HepG2 (cell line): ENCODE measurements around the gene CSKMT. TPM values are rescaled to one million over a fixed set of nuclear protein-coding genes. Genes with fewer than 3 reads are reported as not detected.

Source experiments
- ARNTL ChIP-seq: sonication (generic); formaldehyde crosslinking; IDR thresholded peaks from 2 replicates; pipeline ENCODE4 v1.4.0; 2020; ENCODE audit warnings: mild to moderate bottlenecking, missing genetic modification reagents
- CBX1 ChIP-seq: IDR thresholded peaks from one replicate; pipeline ENCODE4 v1.6.1; 2016; ENCODE audit warnings: antibody characterized with exemption, low read depth
- FOXP1 ChIP-seq, 2 experiments: fragments of 450-650 bp in 1 of 2; IDR thresholded peaks; 2 replicates each; pipeline ENCODE4 v1.6.1; 2017 to 2018; ENCODE audit warnings: antibody characterized with exemption in 1 of 2
- MAFF ChIP-seq: IDR thresholded peaks from 2 replicates; pipeline ENCODE4 v1.6.1; 2011; ENCODE audit warnings: low read depth, low read length, improper control_type of control experiment
- NCOA2 ChIP-seq: sonication (generic); formaldehyde crosslinking; IDR thresholded peaks from 2 replicates; pipeline ENCODE4 v1.8.0; 2022; ENCODE audit warnings: inconsistent platforms
- NCOR1 ChIP-seq: fragments of 200-600 bp; sonication (generic); IDR thresholded peaks from 2 replicates; pipeline ENCODE4 v1.7.0; 2017; ENCODE audit warnings: antibody characterized with exemption, low read length, borderline replicate concordance
- RFXANK ChIP-seq: IDR thresholded peaks from 2 replicates; pipeline ENCODE4 v1.6.1; 2016
- STAT5B ChIP-seq: sonication (generic); formaldehyde crosslinking; IDR thresholded peaks from 2 replicates; pipeline ENCODE4 v1.4.0; 2020; ENCODE audit warnings: missing genetic modification reagents
- ZBTB43 ChIP-seq: sonication (generic); formaldehyde crosslinking; conservative IDR thresholded peaks from 2 replicates; pipeline ENCODE4 v1.4.0; 2020; ENCODE audit warnings: missing genetic modification reagents
- ZFP1 ChIP-seq: IDR thresholded peaks from 2 replicates; pipeline ENCODE4 v1.6.1; 2016
- ZGPAT ChIP-seq: IDR thresholded peaks from 2 replicates; pipeline ENCODE4 v1.6.1; 2016; ENCODE audit warnings: mild to moderate bottlenecking
- ZNF292 ChIP-seq: sonication (generic); formaldehyde crosslinking; IDR thresholded peaks from 2 replicates; pipeline ENCODE4 v1.8.1; 2022; ENCODE audit warnings: mild to moderate bottlenecking, low read depth, missing genetic modification reagents, borderline replicate concordance
- ZNF432 ChIP-seq: sonication (generic); formaldehyde crosslinking; IDR thresholded peaks from 2 replicates; pipeline ENCODE4 v1.5.0; 2020; ENCODE audit warnings: missing genetic modification reagents, mild to moderate bottlenecking, borderline replicate concordance
- ZNF549 ChIP-seq: sonication (generic); formaldehyde crosslinking; IDR thresholded peaks from 2 replicates; pipeline ENCODE4 v1.5.0; 2020; ENCODE audit warnings: missing genetic modification reagents
- ZNF629 ChIP-seq: sonication (generic); formaldehyde crosslinking; conservative IDR thresholded peaks from 2 replicates; pipeline ENCODE4 v1.5.0; 2020; ENCODE audit warnings: missing genetic modification reagents
- ZNF710 ChIP-seq: sonication (generic); formaldehyde crosslinking; IDR thresholded peaks from 2 replicates; pipeline ENCODE4 v1.5.0; 2020; ENCODE audit warnings: mild to moderate bottlenecking, missing genetic modification reagents, borderline replicate concordance
- ZNF75D ChIP-seq: sonication (generic); formaldehyde crosslinking; IDR thresholded peaks from 2 replicates; pipeline ENCODE4 v1.8.1; 2023; ENCODE audit warnings: missing genetic modification reagents, mild to moderate bottlenecking, borderline replicate concordance
- ZNF850 ChIP-seq: sonication (generic); formaldehyde crosslinking; conservative IDR thresholded peaks from 2 replicates; pipeline ENCODE4 v1.9.0; 2021; ENCODE audit warnings: mild to moderate bottlenecking, missing genetic modification reagents
- ZSCAN9 ChIP-seq: IDR thresholded peaks from 2 replicates; pipeline ENCODE4 v1.6.1; 2016; ENCODE audit warnings: borderline replicate concordance
- polyA plus RNA-seq, 8 experiments: library from polyadenylated mRNA; depleted of rRNA in 3 of 8; stranded (reverse) in 7 of 8; unstranded in 1 of 8; fragments of >200 nt; fragmentation: Illumina TruSeq in 4 of 8; extraction: Trizol in 4 of 8; gene quantifications; 2 replicates each; pipeline versions ENCODE4 v1.2.1 to v1.2.3, GENCODE V29; 2011 to 2016; ENCODE audit warnings: low read depth in 4 of 8, missing spikeins in 1 of 8, mixed read lengths in 1 of 8; ENCODE audit not compliant: insufficient read depth in 1 of 8
- total RNA-seq, 5 experiments: library from RNA; depleted of rRNA; stranded (reverse); fragments of >200 nt; fragmentation: Illumina TruSeq; extraction: Trizol; gene quantifications; 2 replicates each; pipeline ENCODE4 v1.2.3, GENCODE V29; 2016; ENCODE audit warnings: low read depth in 1 of 5
- TF ChIP-seq, protein P1 (sequence below): sonication (generic); formaldehyde crosslinking; IDR thresholded peaks from 2 replicates; pipeline ENCODE4 v1.5.0; 2020; ENCODE audit warnings: mild to moderate bottlenecking, missing genetic modification reagents
- TF ChIP-seq, protein P2 (sequence below): IDR thresholded peaks from 2 replicates; pipeline ENCODE4 v1.6.1; 2016; ENCODE audit warnings: missing compliant biosample characterization, missing genetic modification reagents, borderline replicate concordance

The CSKMT gene
- total and polyA plus RNA-seq, 2 of the 13 experiments (the other 11 are each of a cell fraction or from before 2014, with no cell fraction given): 7.6 to 31.8 TPM

GRCh38 chr11:62664405-62665074 lies 572 bp upstream of the CSKMT start (continued):
- TF ChIP-seq, protein P1, sequence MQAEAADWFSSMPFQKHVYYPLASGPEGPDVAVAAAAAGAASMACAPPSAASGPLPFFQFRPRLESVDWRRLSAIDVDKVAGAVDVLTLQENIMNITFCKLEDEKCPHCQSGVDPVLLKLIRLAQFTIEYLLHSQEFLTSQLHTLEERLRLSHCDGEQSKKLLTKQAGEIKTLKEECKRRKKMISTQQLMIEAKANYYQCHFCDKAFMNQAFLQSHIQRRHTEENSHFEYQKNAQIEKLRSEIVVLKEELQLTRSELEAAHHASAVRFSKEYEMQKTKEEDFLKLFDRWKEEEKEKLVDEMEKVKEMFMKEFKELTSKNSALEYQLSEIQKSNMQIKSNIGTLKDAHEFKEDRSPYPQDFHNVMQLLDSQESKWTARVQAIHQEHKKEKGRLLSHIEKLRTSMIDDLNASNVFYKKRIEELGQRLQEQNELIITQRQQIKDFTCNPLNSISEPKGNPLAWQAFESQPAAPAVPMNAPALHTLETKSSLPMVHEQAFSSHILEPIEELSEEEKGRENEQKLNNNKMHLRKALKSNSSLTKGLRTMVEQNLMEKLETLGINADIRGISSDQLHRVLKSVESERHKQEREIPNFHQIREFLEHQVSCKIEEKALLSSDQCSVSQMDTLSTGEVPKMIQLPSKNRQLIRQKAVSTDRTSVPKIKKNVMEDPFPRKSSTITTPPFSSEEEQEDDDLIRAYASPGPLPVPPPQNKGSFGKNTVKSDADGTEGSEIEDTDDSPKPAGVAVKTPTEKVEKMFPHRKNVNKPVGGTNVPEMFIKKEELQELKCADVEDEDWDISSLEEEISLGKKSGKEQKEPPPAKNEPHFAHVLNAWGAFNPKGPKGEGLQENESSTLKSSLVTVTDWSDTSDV (CRISPR knock-in tag): no peak; the same call in 1 of the 2 replicates
- TF ChIP-seq ZSCAN9 (CRISPR knock-in tag) (no peak), ZNF75D (CRISPR knock-in tag) (no peak), NCOR1 (no peak), ZNF549 (CRISPR knock-in tag) (peak; percentile 48; the same call in 1 of the 2 replicates), RFXANK (no peak), CBX1 (no peak), ZNF710 (CRISPR knock-in tag) (no peak), ZFP1 (CRISPR knock-in tag) (no peak), FOXP1 (IDR thresholded peaks at IDR 0.05) (no peak), FOXP1 (CRISPR knock-in tag; IDR thresholded peaks at IDR 0.05) (no peak), ZGPAT (no peak), ZNF432 (CRISPR knock-in tag) (no peak), STAT5B (CRISPR knock-in tag) (no peak; the same call in 1 of the 2 replicates), ARNTL (CRISPR knock-in tag) (no peak), ZNF292 (CRISPR knock-in tag) (peak; percentile 26; the same call in 1 of the 2 replicates), MAFF (no peak), ZNF850 (no peak), NCOA2 (CRISPR knock-in tag) (no peak), ZNF629 (CRISPR knock-in tag) (no peak), ZBTB43 (CRISPR knock-in tag) (no peak)
- TF ChIP-seq, protein P2, sequence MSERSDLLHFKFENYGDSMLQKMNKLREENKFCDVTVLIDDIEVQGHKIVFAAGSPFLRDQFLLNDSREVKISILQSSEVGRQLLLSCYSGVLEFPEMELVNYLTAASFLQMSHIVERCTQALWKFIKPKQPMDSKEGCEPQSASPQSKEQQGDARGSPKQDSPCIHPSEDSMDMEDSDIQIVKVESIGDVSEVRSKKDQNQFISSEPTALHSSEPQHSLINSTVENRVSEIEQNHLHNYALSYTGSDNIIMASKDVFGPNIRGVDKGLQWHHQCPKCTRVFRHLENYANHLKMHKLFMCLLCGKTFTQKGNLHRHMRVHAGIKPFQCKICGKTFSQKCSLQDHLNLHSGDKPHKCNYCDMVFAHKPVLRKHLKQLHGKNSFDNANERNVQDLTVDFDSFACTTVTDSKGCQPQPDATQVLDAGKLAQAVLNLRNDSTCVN (CRISPR knock-in tag): no peak
